ENCODE results near the gene RBFOX2. TPM values are rescaled to one million over a fixed set of nuclear protein-coding genes. Genes with fewer than 3 reads are reported as not detected.
A peak's percentile ranks its signal among the peaks of the same experiment; 100 is the strongest.

Gene RBFOX2
- total and polyA plus RNA-seq, 2 of the 8 experiments (the other 6 are each of a cell fraction or from before 2014, with no cell fraction given), result 121 to 122 TPM

- no peak for TF ChIP-seq CHD7 (IDR thresholded peaks at IDR 0.05; ENCODE audit: insufficient replicate concordance, low read length)
- TF ChIP-seq NRF1 (IDR thresholded peaks at IDR 0.05; ENCODE audit: low read depth, low read length), result no peak
- TF ChIP-seq GTF2F1 (IDR thresholded peaks at IDR 0.05; ENCODE audit: borderline replicate concordance, low read depth, low read length), result peak; percentile 89
- no peak for TF ChIP-seq FOSL1 (IDR thresholded peaks at IDR 0.05; ENCODE audit: insufficient read depth, low read depth, low read length)
- TF ChIP-seq SIN3A (conservative IDR thresholded peaks at IDR 0.05 in 1 of 2, IDR thresholded peaks at IDR 0.05 in 1 of 2; ENCODE audit: low read depth in 1 of 2, low read length in 2 of 2), result peak; percentile 21 to 62; a peak in 2 of 4 replicates
- TF ChIP-seq POLR2A (IDR thresholded peaks at IDR 0.05; ENCODE audit: control extremely low read depth in 1 of 2, low read depth in 2 of 2, low read length in 2 of 2), result peak in 1 of 2 experiments; percentile 86; a peak in 2 of 3 replicates
- TF ChIP-seq SAP30 (IDR thresholded peaks at IDR 0.05; ENCODE audit: insufficient read depth, insufficient replicate concordance, low read length), result no peak
- no peak for TF ChIP-seq SUZ12 (IDR thresholded peaks at IDR 0.05; ENCODE audit: low read length)
- peak; percentile 79 for TF ChIP-seq ASH2L (IDR thresholded peaks at IDR 0.05; ENCODE audit: low read length)
Measured at GRCh38 chr22:36065775-36066544, 37.3 kb upstream of the RBFOX2 start (continued).

Data from H1 (cell line).